PC-9 (cell line): Measurements from ENCODE around the gene B4GALT1. TPM values are rescaled to one million over a fixed set of nuclear protein-coding genes. Genes with fewer than 3 reads are reported as not detected.

Experiments used
- BruUV-seq: library from RNA; stranded (reverse); fragments of 400-500 nt; replicated peaks from 2 replicates; lab custom pipeline; 2021; lab: Mats Ljungman, UMichigan
- CTCF ChIA-PET: fragments of 300-600 bp; sonication (Branson Sonifier 250); formaldehyde crosslinking; loops from one replicate; lab custom pipeline; 2022; ENCODE audit warnings: antibody characterized with exemption; lab: Charles Lee
- POLR2A ChIA-PET: fragments of 300-600 bp; sonication (Branson Sonifier 250); formaldehyde crosslinking; loops from one replicate; lab custom pipeline; 2022; ENCODE audit warnings: antibody characterized with exemption; ENCODE audit not compliant: unreplicated experiment; lab: Charles Lee
- DNase-seq, 2 experiments: peaks; one replicate each; pipeline versions ENCODE4 v3.0.0 to v3.0.0-alpha.2; 2015 to 2022; ENCODE audit warnings: mixed read lengths in 1 of 2
- H2AFZ ChIP-seq: fragments of 200-600 bp; sonication (generic); 2 replicates; pipeline ENCODE4 v1.8.1; 2017; ENCODE audit warnings: antibody characterized with exemption
- H3F3A ChIP-seq: fragments of 200-600 bp; sonication (generic); 2 replicates; pipeline ENCODE4 v1.8.1; 2017; ENCODE audit warnings: antibody characterized with exemption, mild to moderate bottlenecking, low read depth; ENCODE audit not compliant: insufficient read depth
- H3K27ac ChIP-seq: fragments of 200-600 bp; sonication (generic); 2 replicates; pipeline ENCODE4 v1.6.1; 2016; ENCODE audit warnings: mixed run types
- H3K27me3 ChIP-seq: fragments of 200-600 bp; sonication (generic); 2 replicates; pipeline ENCODE4 v1.6.1; 2016; ENCODE audit warnings: low read depth, mixed run types; ENCODE audit not compliant: insufficient read depth
- H3K36me3 ChIP-seq: fragments of 200-600 bp; sonication (generic); 2 replicates; pipeline ENCODE4 v1.6.1; 2016; ENCODE audit warnings: low read depth, mixed run types
- H3K4me1 ChIP-seq: fragments of 200-600 bp; sonication (generic); replicated peaks from 2 replicates; pipeline ENCODE4 v1.6.1; 2016; ENCODE audit warnings: mixed run types; ENCODE audit not compliant: insufficient read depth
- H3K4me2 ChIP-seq: fragments of 200-600 bp; sonication (generic); 2 replicates; pipeline ENCODE4 v1.6.1; 2017; ENCODE audit warnings: mixed run types
- H3K4me3 ChIP-seq: fragments of 200-600 bp; sonication (generic); 2 replicates; pipeline ENCODE4 v1.6.1; 2016; ENCODE audit warnings: mixed run types
- H3K79me2 ChIP-seq: fragments of 200-600 bp; sonication (generic); 2 replicates; pipeline ENCODE4 v1.6.1; 2017; ENCODE audit warnings: low read depth, mixed run types
- H3K9me2 ChIP-seq: fragments of 200-600 bp; sonication (generic); 2 replicates; pipeline ENCODE4 v1.8.1; 2017; ENCODE audit warnings: mild to moderate bottlenecking; ENCODE audit not compliant: insufficient read depth
- H3K9me3 ChIP-seq: fragments of 200-600 bp; sonication (generic); 2 replicates; pipeline ENCODE4 v1.8.1; 2016; ENCODE audit warnings: low read depth; ENCODE audit not compliant: insufficient read depth
- H4K20me1 ChIP-seq: fragments of 200-600 bp; sonication (generic); 2 replicates; pipeline ENCODE4 v1.8.1; 2017; ENCODE audit not compliant: insufficient read depth
- CTCF ChIP-seq: fragments of 200-600 bp; sonication (generic); conservative IDR thresholded peaks from 2 replicates; pipeline ENCODE4 v1.6.1; 2017; ENCODE audit warnings: mixed run types, antibody characterized with exemption, mild to moderate bottlenecking, moderate library complexity
- EZH2 ChIP-seq: fragments of 200-600 bp; sonication (generic); IDR thresholded peaks from 2 replicates; pipeline ENCODE4 v1.8.0; 2017; ENCODE audit warnings: antibody characterized with exemption, low read depth
- intact Hi-C: fragments of 100-400 bp; cut with micrococcal nuclease; formaldehyde crosslinking; loops from one replicate; pipeline ENCODE4 v1.10.0; 2022; ENCODE audit not compliant: unreplicated experiment
- total RNA-seq: library from RNA; stranded (reverse); gene quantifications from 2 replicates; pipeline ENCODE4 v1.2.3, GENCODE V29; 2021

The B4GALT1 gene
- total RNA-seq, 1 experiment from 2014 or later, result 87.2 TPM

- H3K27me3 ChIP-seq, result no peaks in the 10 kb centered on the region
- ChIA-PET CTCF (no interaction called here), POLR2A (no interaction called here)
- no peak overlapping the region for H3K27ac ChIP-seq
- no peaks in the 10 kb centered on the region for H4K20me1 ChIP-seq
- H3K4me3 ChIP-seq, result no peak overlapping the region
- no peaks in the 10 kb centered on the region for H3K9me2 ChIP-seq
- no peaks in the 10 kb centered on the region for H3K4me1 ChIP-seq
- no TSS peak for BruUV-seq
- no peak for TF ChIP-seq CTCF
- no peak for TF ChIP-seq EZH2
- H3K79me2 ChIP-seq, result no peaks in the 10 kb centered on the region
- no peak overlapping the region for H2AFZ ChIP-seq
- H3K9me3 ChIP-seq, result no peaks in the 10 kb centered on the region
- intact Hi-C loops, result no loop called here
- no peaks in the 10 kb centered on the region for H3K36me3 ChIP-seq
- H3K4me2 ChIP-seq, result no peak overlapping the region
- no peaks in the 10 kb centered on the region for H3F3A ChIP-seq
- no peak for DNase-seq
These were observed 101.7 kb downstream of the B4GALT1 start for GRCh38 chr9:33065157-33066076.

Other genes with a start within 250 kb of the B4GALT1 start
- gene APTX, start 165.7 kb downstream of the B4GALT1 start, total RNA-seq, result 37.3 and 44.3 TPM in 2 replicates
- 78.0 and 88.4 TPM in 2 replicates for gene DNAJA1, start 142.1 kb downstream of the B4GALT1 start, total RNA-seq
- gene SMU1, start 90.7 kb downstream of the B4GALT1 start, total RNA-seq, result 12.6 and 14.5 TPM in 2 replicates
- not detected in 2 replicates for gene SPINK4, start 72.8 kb upstream of the B4GALT1 start, total RNA-seq
- gene BAG1, start 97.4 kb upstream of the B4GALT1 start, total RNA-seq, result 21.9 and 35.5 TPM in 2 replicates
- gene CHMP5, start 97.7 kb upstream of the B4GALT1 start, total RNA-seq, result 63.0 and 78.2 TPM in 2 replicates
- 14.9 and 15.0 TPM in 2 replicates for gene NFX1, start 123.2 kb upstream of the B4GALT1 start, total RNA-seq
- 0.59 TPM in 1 of 2 replicates, not detected in the other for gene AQP7, start 235.2 kb upstream of the B4GALT1 start, total RNA-seq